H1 (cell line): ENCODE measurements around the gene ITGB1BP1. TPM values are rescaled to one million over a fixed set of nuclear protein-coding genes. Genes with fewer than 3 reads are reported as not detected.

ENCODE experiments used
- CTCF ChIA-PET: fragments of 300-600 bp; sonication (Branson Sonifier 250); formaldehyde crosslinking; loops from one replicate; lab custom pipeline; 2021; ENCODE audit not compliant: partially characterized antibody; lab: Charles Lee
- POLR2A ChIA-PET: fragments of 300-600 bp; sonication (Branson Sonifier 250); formaldehyde crosslinking; loops from one replicate; lab custom pipeline; 2021; ENCODE audit warnings: inconsistent platforms; ENCODE audit not compliant: partially characterized antibody; lab: Charles Lee
- DNase-seq, 2 experiments: peaks; one replicate each; pipeline versions ENCODE4 v3.0.0 to v3.0.0-alpha.2; 2010 to 2022; ENCODE audit warnings: low spot score in 2 of 2, low read depth in 1 of 2, mixed read lengths in 1 of 2
- FAIRE-seq: peaks from 2 replicates; lab custom pipeline; 2011; peaks lifted over from hg19 to GRCh38; lab: Jason Lieb, UNC
- H2AFZ ChIP-seq: 2 replicates; pipeline ENCODE4 v1.8.1; 2012; ENCODE audit warnings: low read length, inconsistent platforms
- H2AK5ac ChIP-seq: 2 replicates; pipeline ENCODE4 v1.6.1; 2013; ENCODE audit warnings: low read depth, low read length
- H2BK120ac ChIP-seq: replicated peaks from 2 replicates; pipeline ENCODE3; 2013; ENCODE audit warnings: low read depth, low read length, inconsistent platforms
- H2BK12ac ChIP-seq: 2 replicates; pipeline ENCODE4 v1.6.1; 2013; ENCODE audit warnings: low read depth, low read length
- H2BK15ac ChIP-seq: 2 replicates; pipeline ENCODE4 v1.6.1; 2013; ENCODE audit warnings: low read length
- H2BK20ac ChIP-seq: 2 replicates; pipeline ENCODE4 v1.6.1; 2013; ENCODE audit warnings: low read length
- H2BK5ac ChIP-seq: 2 replicates; pipeline ENCODE4 v1.6.1; 2013; ENCODE audit warnings: low read depth, low read length
- H3K14ac ChIP-seq: 2 replicates; pipeline ENCODE4 v1.6.1; 2013; ENCODE audit warnings: inconsistent platforms; ENCODE audit not compliant: insufficient read length
- H3K18ac ChIP-seq: 2 replicates; pipeline ENCODE4 v1.6.1; 2013; ENCODE audit warnings: low read length; ENCODE audit errors: extremely low read depth
- H3K23ac ChIP-seq: 2 replicates; pipeline ENCODE4 v1.6.1; 2013; ENCODE audit warnings: inconsistent platforms; ENCODE audit not compliant: insufficient read length
- H3K23me2 ChIP-seq: 2 replicates; pipeline ENCODE4 v1.6.1; 2013; ENCODE audit warnings: low read depth, low read length
- H3K27ac ChIP-seq: 2 replicates; pipeline ENCODE4 v1.6.1; 2011; ENCODE audit warnings: low read depth, low read length, inconsistent platforms
- H3K27me3 ChIP-seq, 4 experiments: replicated peaks in 1 of 4; 1 replicate in 1 of 4; 2 replicates in 3 of 4; pipeline versions ENCODE4 v1.6.1 to v1.8.1; 2011 to 2013; ENCODE audit warnings: low read length in 3 of 4, mild to moderate bottlenecking in 3 of 4, inconsistent platforms in 2 of 4, mixed read lengths in 2 of 4, moderate library complexity in 1 of 4; ENCODE audit not compliant: control insufficient read depth in 3 of 4, insufficient read depth in 3 of 4; ENCODE audit errors: extremely low read depth in 1 of 4
- H3K36me3 ChIP-seq, 4 experiments: 2 replicates each; pipeline versions ENCODE4 v1.6.1 to v1.8.1; 2011 to 2013; ENCODE audit warnings: mild to moderate bottlenecking in 4 of 4, low read length in 3 of 4, moderate library complexity in 2 of 4, control low read depth in 1 of 4, inconsistent platforms in 1 of 4; ENCODE audit not compliant: insufficient read depth in 4 of 4, control insufficient read depth in 2 of 4
- H3K4ac ChIP-seq: replicated peaks from 2 replicates; pipeline ENCODE3; 2013; ENCODE audit warnings: low read length, low read depth, mixed read lengths, inconsistent platforms; ENCODE audit not compliant: insufficient read length
- H3K4me1 ChIP-seq, 4 experiments: replicated peaks in 1 of 4; 1 replicate in 1 of 4; 2 replicates in 3 of 4; pipeline versions ENCODE4 v1.6.1 to v1.8.1; 2011 to 2013; ENCODE audit warnings: low read length in 3 of 4, inconsistent platforms in 2 of 4, mixed read lengths in 1 of 4; ENCODE audit not compliant: insufficient read depth in 4 of 4, control insufficient read depth in 3 of 4
- H3K4me2 ChIP-seq, 2 experiments: 2 replicates each; pipeline versions ENCODE4 v1.6.1 to v1.8.1; 2011 to 2013; ENCODE audit warnings: low read depth in 2 of 2, low read length in 2 of 2, control low read depth in 1 of 2, inconsistent platforms in 1 of 2, mild to moderate bottlenecking in 1 of 2; ENCODE audit not compliant: insufficient read depth in 1 of 2
- H3K4me3 ChIP-seq, 4 experiments: fragments of 200-600, 300-600 bp in 1 of 4; sonication (generic), shearing (Covaris generic), sonication (Bioruptor Twin) in 1 of 4; 2 replicates each; pipeline versions ENCODE4 v1.5.1 to v1.8.1; 2011 to 2016; ENCODE audit warnings: low read length in 4 of 4, low read depth in 3 of 4, control low read depth in 2 of 4, inconsistent platforms in 2 of 4, mild to moderate bottlenecking in 2 of 4, mixed read lengths in 1 of 4, moderate library complexity in 1 of 4; ENCODE audit not compliant: insufficient read depth in 2 of 4; ENCODE audit errors: extremely low read depth in 1 of 4
- H3K56ac ChIP-seq: replicated peaks from 2 replicates; pipeline ENCODE3; 2013; ENCODE audit warnings: low read depth, mild to moderate bottlenecking, mixed read lengths, low read length, inconsistent platforms; ENCODE audit not compliant: insufficient read length
- H3K79me1 ChIP-seq: 2 replicates; pipeline ENCODE4 v1.6.1; 2013; ENCODE audit warnings: low read depth, low read length, control low read depth
- H3K79me2 ChIP-seq, 2 experiments: 2 replicates each; pipeline versions ENCODE4 v1.6.1 to v1.8.1; 2012 to 2013; ENCODE audit warnings: low read length in 2 of 2, mild to moderate bottlenecking in 2 of 2, inconsistent platforms in 1 of 2; ENCODE audit not compliant: insufficient read depth in 2 of 2, control insufficient read depth in 1 of 2
- H3K9ac ChIP-seq, 4 experiments: replicated peaks in 1 of 4; 1 replicate in 1 of 4; 2 replicates in 3 of 4; pipeline versions ENCODE4 v1.6.1 to v1.8.1; 2011 to 2013; ENCODE audit warnings: low read depth in 3 of 4, low read length in 3 of 4, control low read depth in 2 of 4, mild to moderate bottlenecking in 2 of 4, moderate library complexity in 2 of 4, inconsistent platforms in 1 of 4; ENCODE audit errors: extremely low read depth in 1 of 4
- H3K9me3 ChIP-seq, 2 experiments: 2 replicates each; pipeline versions ENCODE4 v1.6.1 to v1.8.1; 2012 to 2013; ENCODE audit warnings: mild to moderate bottlenecking in 2 of 2, moderate library complexity in 2 of 2, control low read depth in 1 of 2, inconsistent platforms in 1 of 2, low read depth in 1 of 2, low read length in 1 of 2, mixed read lengths in 1 of 2; ENCODE audit not compliant: insufficient read depth in 2 of 2
- H4K20me1 ChIP-seq, 2 experiments: replicated peaks in 1 of 2; 2 replicates each; pipeline versions ENCODE3 to v1.8.1; 2011 to 2013; ENCODE audit warnings: inconsistent platforms in 2 of 2, low read length in 2 of 2, mild to moderate bottlenecking in 1 of 2; ENCODE audit not compliant: insufficient read depth in 2 of 2, control insufficient read depth in 1 of 2
- H4K5ac ChIP-seq: 2 replicates; pipeline ENCODE4 v1.6.1; 2013; ENCODE audit warnings: low read length, low read depth, mixed read lengths, inconsistent platforms; ENCODE audit not compliant: insufficient read length
- H4K8ac ChIP-seq: 2 replicates; pipeline ENCODE4 v1.8.0; 2013; ENCODE audit warnings: mild to moderate bottlenecking, moderate library complexity, low read length, inconsistent platforms; ENCODE audit not compliant: insufficient read depth; ENCODE audit errors: extremely low read depth
- H4K91ac ChIP-seq: replicated peaks from 2 replicates; pipeline ENCODE3; 2013; ENCODE audit warnings: low read length, mixed read lengths, inconsistent platforms; ENCODE audit not compliant: insufficient read length
- CEBPB ChIP-seq: IDR thresholded peaks from 2 replicates; pipeline ENCODE4 v1.6.1; 2012; ENCODE audit warnings: low read depth, low read length
- CHD2 ChIP-seq: IDR thresholded peaks from 2 replicates; pipeline ENCODE4 v1.6.1; 2012; ENCODE audit warnings: low read length, improper control_type of control experiment
- MAFK ChIP-seq: IDR thresholded peaks from 2 replicates; pipeline ENCODE4 v1.6.1; 2012; ENCODE audit warnings: low read depth, mild to moderate bottlenecking, improper control_type of control experiment, low read length
- POLR2A ChIP-seq, 2 experiments: IDR thresholded peaks; 1 replicate in 1 of 2; 2 replicates in 1 of 2; pipeline ENCODE4 v1.6.1; 2011; ENCODE audit warnings: low read depth in 2 of 2, low read length in 2 of 2, mild to moderate bottlenecking in 2 of 2; ENCODE audit errors: control extremely low read depth in 1 of 2
- RAD21 ChIP-seq, 2 experiments: IDR thresholded peaks in 1 of 2; conservative IDR thresholded peaks in 1 of 2; 2 replicates each; pipeline ENCODE4 v1.6.1; 2011; ENCODE audit warnings: low read depth in 2 of 2, low read length in 2 of 2, improper control_type of control experiment in 1 of 2, inconsistent platforms in 1 of 2, mild to moderate bottlenecking in 1 of 2, moderate library complexity in 1 of 2
- RNF2 ChIP-seq: fragments of 200-900, 300-1000 bp; sonication (generic); IDR thresholded peaks from 2 replicates; pipeline ENCODE4 v1.7.1; 2016; ENCODE audit warnings: borderline replicate concordance, low read depth, mild to moderate bottlenecking, antibody characterized with exemption, low read length; ENCODE audit not compliant: poor library complexity, severe bottlenecking; ENCODE audit errors: missing control alignments
- SIRT6 ChIP-seq: IDR thresholded peaks from one replicate; pipeline ENCODE4 v1.7.1; 2012; ENCODE audit warnings: low read length, inconsistent platforms
- SP1 ChIP-seq: IDR thresholded peaks from 2 replicates; pipeline ENCODE4 v1.6.1; 2011; ENCODE audit warnings: low read depth, low read length
- SP4 ChIP-seq: IDR thresholded peaks from 2 replicates; pipeline ENCODE4 v1.6.1; 2012; ENCODE audit warnings: low read length, inconsistent platforms
- WGBS, 2 experiments: shearing (Covaris generic) in 1 of 2; methylation state at CpG; one replicate each; pipeline versions ENCODE4 v1.1.6 to v1.1.7; 2013 to 2015; ENCODE audit warnings: low lambda C conversion rate in 2 of 2, mixed read lengths in 2 of 2, inconsistent platforms in 1 of 2, low coverage in 1 of 2, missing lambda C conversion rate in 1 of 2; ENCODE audit not compliant: insufficient replicate concordance in 2 of 2, insufficient coverage in 1 of 2, insufficient read length in 1 of 2; ENCODE audit errors: extremely low coverage in 1 of 2, missing lambda C conversion rate in 1 of 2; 5-methylcytosine and 5-hydroxymethylcytosine counted together
- polyA plus RNA-seq, 7 experiments: library from polyadenylated mRNA; depleted of rRNA in 3 of 7; stranded (reverse) in 5 of 7; unstranded in 2 of 7; fragments of >200 nt in 5 of 7; fragments of 200-250 nt in 2 of 7; gene quantifications; 1 replicate in 5 of 7; 2 replicates in 1 of 7; 4 replicates in 1 of 7; pipeline versions ENCODE4 v1.2.1 to v1.2.3, GENCODE V29; 2011 to 2013; ENCODE audit warnings: missing spikeins in 2 of 7, mixed read lengths in 2 of 7
- total RNA-seq: library from RNA; stranded (reverse); fragmentation: NEBNext Ultra II Directional; extraction: Animal tissue kit (Norgen Biotek cat#: 25700); gene quantifications from 2 replicates; pipeline ENCODE4 v1.2.1, GENCODE V29; 2021
- TF ChIP-seq, protein P1 (sequence below): IDR thresholded peaks from 2 replicates; pipeline ENCODE4 v1.6.1; 2012; ENCODE audit warnings: inconsistent platforms

Gene ITGB1BP1
- total and polyA plus RNA-seq, 2 of the 8 experiments (the other 6 are each of a cell fraction or from before 2014, with no cell fraction given) = 16.1 to 45.4 TPM

- Histone ChIP-seq H2AFZ (no peak overlapping the region), H3K14ac (no peak overlapping the region), H2BK5ac (no peak overlapping the region), H3K23ac (no peak overlapping the region), H3K4me1 (no peaks in the 10 kb centered on the region), H4K8ac (no peak overlapping the region), H4K5ac (no peak overlapping the region), H3K36me3 (peaks cover 0 to 6% (median 4%) of the 10 kb centered on the region in 4 experiments; a peak in 5 of 8 replicates), H2BK20ac (no peak overlapping the region), H3K79me2 (no peaks in the 10 kb centered on the region), H3K27me3 (no peaks in the 10 kb centered on the region), H3K56ac (no peak overlapping the region), H3K23me2 (no peaks in the 10 kb centered on the region), H3K4me2 (no peak overlapping the region), H3K18ac (no peak overlapping the region), H3K4me3 (no peak overlapping the region), H4K91ac (no peak overlapping the region), H3K79me1 (no peaks in the 10 kb centered on the region), H2BK15ac (no peak overlapping the region), H2BK12ac (no peak overlapping the region), H4K20me1 (peaks cover 0 to 2% of the 10 kb centered on the region in 2 experiments), H2BK120ac (no peak overlapping the region), H3K9me3 (no peaks in the 10 kb centered on the region), H3K27ac (no peak overlapping the region), H2AK5ac (no peak overlapping the region), H3K9ac (no peak overlapping the region), H3K4ac (no peak overlapping the region)
- FAIRE-seq (no peak), DNase-seq (no peak)
- 88% methylated on average over 4 of the region's 4 CpGs; no CpG with 5 or more reads in 1 of the 2 experiments for WGBS, 2 experiments
- ChIA-PET CTCF (interaction anchor here (0.7 to 2.0 kb wide), 7 partner anchors 8 to 224 kb away, joined by 3 to 8 read pairs (median 4); no protein-coding TSS in a partner anchor), POLR2A (interaction anchor here (0.7 kb wide), 1 partner anchor 26 kb away, joined by 3 read pairs; no protein-coding TSS in a partner anchor)
- TF ChIP-seq CHD2 (no peak), SIRT6 (no peak), POLR2A (IDR thresholded peaks at IDR 0.05; ENCODE audit: control extremely low read depth in 1 of 2, low read depth in 2 of 2, low read length in 2 of 2) (no peak), SP4 (no peak), RNF2 (no peak), SP1 (no peak), CEBPB (no peak), RAD21 (IDR thresholded peaks at IDR 0.05 in 1 of 2, conservative IDR thresholded peaks at IDR 0.05 in 1 of 2; ENCODE audit: low read depth in 2 of 2, low read length in 2 of 2) (no peak), MAFK (no peak)
- TF ChIP-seq, protein P1, sequence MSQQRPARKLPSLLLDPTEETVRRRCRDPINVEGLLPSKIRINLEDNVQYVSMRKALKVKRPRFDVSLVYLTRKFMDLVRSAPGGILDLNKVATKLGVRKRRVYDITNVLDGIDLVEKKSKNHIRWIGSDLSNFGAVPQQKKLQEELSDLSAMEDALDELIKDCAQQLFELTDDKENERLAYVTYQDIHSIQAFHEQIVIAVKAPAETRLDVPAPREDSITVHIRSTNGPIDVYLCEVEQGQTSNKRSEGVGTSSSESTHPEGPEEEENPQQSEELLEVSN = no peak
These were observed 59.0 kb downstream of the ITGB1BP1 start for GRCh38 chr2:9364373-9364772.
